K562 (cell line): ENCODE results near the gene PTPRG. TPM values are rescaled to one million over a fixed set of nuclear protein-coding genes. Genes with fewer than 3 reads are reported as not detected.

Source experiments
- ATAC-seq: fragments of 200-7000 bp; cut with Tn5 transposase; 3 replicates; pipeline ENCODE4 v1.9.1; 2020; ENCODE audit warnings: moderate library complexity
- BruUV-seq: library from RNA; stranded (reverse); fragments of 400-500 nt; replicated peaks from 2 replicates; lab custom pipeline; 2021; lab: Mats Ljungman, UMichigan
- CTCF ChIA-PET: fragments of 300-600 bp; formaldehyde crosslinking; extraction: SDS; loops from one replicate; lab custom pipeline; 2021; ENCODE audit warnings: low intra/inter-chr PET ratio; lab: Yijun Ruan, JAX
- POLR2A ChIA-PET: fragments of 300-600, 350-650 bp; sonication (Branson Sonifier 250); formaldehyde crosslinking; extraction: SDS; loops from one replicate; lab custom pipeline; 2021; ENCODE audit warnings: antibody characterized with exemption, inconsistent platforms; lab: Yijun Ruan, JAX
- DNase-seq, 4 experiments: peaks; one replicate each; pipeline versions ENCODE4 v3.0.0 to v3.0.0-alpha.2; 2011 to 2018; ENCODE audit warnings: low spot score in 3 of 4, mixed read lengths in 3 of 4; ENCODE audit errors: extremely low read depth in 1 of 4
- FAIRE-seq: peaks from 2 replicates; lab custom pipeline; 2011; peaks lifted over from hg19 to GRCh38; lab: Jason Lieb, UNC
- H2AFZ ChIP-seq: 2 replicates; pipeline ENCODE4 v1.6.0; 2011; ENCODE audit warnings: low read depth, low read length, control low read depth, inconsistent platforms
- H3K27ac ChIP-seq: fragments of 200-600 bp; 3 replicates; pipeline ENCODE4 v1.8.0; 2011; ENCODE audit warnings: low read depth, mild to moderate bottlenecking, control low read depth, inconsistent platforms, low read length, moderate library complexity, mixed read lengths; ENCODE audit errors: extremely low read depth
- H3K27me3 ChIP-seq, 2 experiments: fragments of 300-600 bp in 1 of 2; 2 replicates in 1 of 2; 3 replicates in 1 of 2; pipeline versions ENCODE4 v1.6.0 to v1.8.0; 2011; ENCODE audit warnings: inconsistent platforms in 2 of 2, low read length in 2 of 2, mild to moderate bottlenecking in 1 of 2, mixed read lengths in 1 of 2, moderate library complexity in 1 of 2; ENCODE audit not compliant: control insufficient read depth in 2 of 2, insufficient read depth in 2 of 2
- H3K36me3 ChIP-seq: fragments of 300-600 bp; 3 replicates; pipeline ENCODE4 v1.8.0; 2011; ENCODE audit warnings: mild to moderate bottlenecking, low read length, inconsistent platforms; ENCODE audit not compliant: control insufficient read depth, insufficient read depth
- H3K4me1 ChIP-seq, 2 experiments: fragments of 200-600 bp in 1 of 2; replicated peaks in 1 of 2; 2 replicates in 1 of 2; 3 replicates in 1 of 2; pipeline versions ENCODE4 v1.5.1 to v1.8.0; 2011; ENCODE audit warnings: inconsistent platforms in 2 of 2, low read length in 2 of 2, mild to moderate bottlenecking in 1 of 2, mixed read lengths in 1 of 2, moderate library complexity in 1 of 2; ENCODE audit not compliant: control insufficient read depth in 2 of 2, insufficient read depth in 2 of 2
- H3K4me2 ChIP-seq: 2 replicates; pipeline ENCODE4 v1.6.1; 2011; ENCODE audit warnings: low read length, control low read depth, inconsistent platforms, mixed read lengths; ENCODE audit not compliant: insufficient read depth
- H3K4me3 ChIP-seq: fragments of 200-600 bp; sonication (generic), shearing (Covaris generic); 2 replicates; pipeline ENCODE4 v1.5.1; 2016; ENCODE audit warnings: control low read depth, inconsistent platforms
- H3K79me2 ChIP-seq: fragments of 200-600 bp; 3 replicates; pipeline ENCODE4 v1.8.0; 2011; ENCODE audit warnings: low read length, inconsistent platforms; ENCODE audit not compliant: control insufficient read depth, insufficient read depth
- H3K9ac ChIP-seq, 2 experiments: 2 replicates each; pipeline versions ENCODE4 v1.6.0 to v1.6.1; 2011; ENCODE audit warnings: low read depth in 2 of 2, low read length in 2 of 2, control low read depth in 1 of 2, inconsistent platforms in 1 of 2, mild to moderate bottlenecking in 1 of 2, mixed read lengths in 1 of 2; ENCODE audit not compliant: insufficient read depth in 1 of 2
- H3K9me1 ChIP-seq: one replicate; pipeline ENCODE4 v1.6.0; 2011; ENCODE audit warnings: inconsistent platforms, mild to moderate bottlenecking, low read length, moderate library complexity; ENCODE audit not compliant: control insufficient read depth, insufficient read depth
- H3K9me3 ChIP-seq: replicated peaks from 2 replicates; pipeline ENCODE4 v1.5.1; 2011; ENCODE audit warnings: low read depth, low read length, inconsistent platforms; ENCODE audit not compliant: control insufficient read depth, insufficient read depth
- H4K20me1 ChIP-seq: replicated peaks from 2 replicates; pipeline ENCODE4 v1.6.1; 2011; ENCODE audit warnings: low read length, inconsistent platforms, mixed read lengths; ENCODE audit not compliant: control insufficient read depth, insufficient read depth
- CBX2 ChIP-seq: fragments of 200-600 bp; sonication (generic); IDR thresholded peaks from one replicate; pipeline ENCODE4 v1.6.1; 2012; ENCODE audit warnings: mild to moderate bottlenecking, low read length, inconsistent platforms; ENCODE audit not compliant: insufficient read depth, poor library complexity, severe bottlenecking
- EHMT2 ChIP-seq: fragments of 450-650 bp; IDR thresholded peaks from 2 replicates; pipeline ENCODE4 v1.6.1; 2018; ENCODE audit warnings: antibody characterized with exemption
- FOXJ3 ChIP-seq: sonication (generic); formaldehyde crosslinking; IDR thresholded peaks from 2 replicates; pipeline ENCODE4 v1.4.0; 2020; ENCODE audit warnings: mild to moderate bottlenecking, missing genetic modification reagents
- GTF2B ChIP-seq: IDR thresholded peaks from 2 replicates; pipeline ENCODE4 v1.6.1; 2011; ENCODE audit not compliant: insufficient read length; ENCODE audit errors: extremely low read depth
- HES1 ChIP-seq: fragments of 450-650 bp; IDR thresholded peaks from 2 replicates; pipeline ENCODE4 v1.6.1; 2016; ENCODE audit warnings: low read depth, mild to moderate bottlenecking, moderate library complexity
- KDM2B ChIP-seq: fragments of 250-450 bp; sonication (Bioruptor Pico); IDR thresholded peaks from 2 replicates; pipeline ENCODE4 v1.8.0; 2021; ENCODE audit warnings: mild to moderate bottlenecking, moderate library complexity
- NBN ChIP-seq: fragments of 450-650 bp; IDR thresholded peaks from 2 replicates; pipeline ENCODE4 v1.6.1; 2016; ENCODE audit warnings: low read depth, mild to moderate bottlenecking
- PRPF4 ChIP-seq: fragments of 200-400 bp; formaldehyde crosslinking; IDR thresholded peaks from one replicate; pipeline ENCODE4 v1.6.1; 2017; ENCODE audit warnings: low read length, low read depth, mild to moderate bottlenecking; ENCODE audit not compliant: insufficient read depth, poor library complexity, severe bottlenecking
- RBM14 ChIP-seq: fragments of 200-400 bp; formaldehyde crosslinking; IDR thresholded peaks from 2 replicates; pipeline ENCODE4 v1.6.1; 2018; ENCODE audit warnings: low read depth, mild to moderate bottlenecking, low read length, moderate library complexity, borderline replicate concordance; ENCODE audit not compliant: insufficient read depth
- SMAD3 ChIP-seq: fragments of 450-650 bp; formaldehyde crosslinking; conservative IDR thresholded peaks from 2 replicates; pipeline ENCODE4 v1.4.0; 2020; ENCODE audit warnings: mild to moderate bottlenecking
- TBL1XR1 ChIP-seq, 2 experiments: IDR thresholded peaks; 2 replicates each; pipeline ENCODE4 v1.6.1; 2012; ENCODE audit warnings: improper control_type of control experiment in 2 of 2, low read length in 2 of 2, mild to moderate bottlenecking in 1 of 2
- TFAM ChIP-seq: fragments of 250-450 bp; sonication (Bioruptor Pico); conservative IDR thresholded peaks from 2 replicates; pipeline ENCODE4 v1.5.0; 2021; ENCODE audit warnings: mild to moderate bottlenecking, moderate library complexity
- ZBTB34 ChIP-seq: fragments of 250-450 bp; sonication (Bioruptor Pico); IDR thresholded peaks from 2 replicates; pipeline ENCODE4 v1.8.0; 2021; ENCODE audit warnings: mild to moderate bottlenecking, moderate library complexity
- ZNF174 ChIP-seq: fragments of 250-450 bp; sonication (Bioruptor Pico); IDR thresholded peaks from 2 replicates; pipeline ENCODE4 v1.4.0; 2020; ENCODE audit warnings: mild to moderate bottlenecking
- ZNF644 ChIP-seq: fragments of 200-800 bp; sonication (Bioruptor generic); IDR thresholded peaks from 2 replicates; pipeline ENCODE4 v1.6.1; 2016; ENCODE audit warnings: low read depth, missing genetic modification characterization, missing compliant biosample characterization
- WGBS: fragments of 100-300 bp; shearing (Covaris generic); methylation state at CpG from one replicate; pipeline ENCODE4 v1.1.6; 2016; ENCODE audit warnings: low coverage, mixed read lengths; ENCODE audit not compliant: insufficient coverage; ENCODE audit errors: missing lambda C conversion rate; 5-methylcytosine and 5-hydroxymethylcytosine counted together
- in situ Hi-C: fragments of 300-500 bp; cut with MboI; formaldehyde crosslinking; loops from 4 replicates; pipeline ENCODE4 v1.15.0; 2018; ENCODE audit warnings: inconsistent platforms, mixed read lengths
- intact Hi-C: fragments of 100-400 bp; cut with micrococcal nuclease; formaldehyde crosslinking; loops from 2 replicates; pipeline ENCODE4 v1.14.2; 2022
- polyA plus RNA-seq, 8 experiments: library from polyadenylated mRNA; depleted of rRNA in 4 of 8; stranded (reverse) in 5 of 8; unstranded in 3 of 8; fragments of >200 nt; fragmentation: Nextera tagmentation in 2 of 8; fragmentation: Illumina TruSeq in 1 of 8; extraction: Ambion mirVana in 2 of 8; extraction: Trizol in 1 of 8; gene quantifications; 2 replicates each; pipeline versions ENCODE4 v1.2.1 to v1.2.3, GENCODE V29; 2011 to 2014; ENCODE audit warnings: inconsistent platforms in 1 of 8, missing spikeins in 1 of 8
- total RNA-seq, 7 experiments: library from RNA; depleted of rRNA in 6 of 7; stranded (reverse); fragments of >200 nt in 6 of 7; fragmentation: Illumina TruSeq in 2 of 7; extraction: Trizol in 2 of 7; gene quantifications; 2 replicates each; pipeline versions ENCODE4 v1.2.1 to v1.2.3, GENCODE V29; 2011 to 2021; ENCODE audit warnings: low replicate concordance in 1 of 7

PTPRG gene
- total and polyA plus RNA-seq, 9 of the 15 experiments (the other 6 are each of a cell fraction or from before 2014, with no cell fraction given): 0.16 TPM; not detected in 8

DNA sequence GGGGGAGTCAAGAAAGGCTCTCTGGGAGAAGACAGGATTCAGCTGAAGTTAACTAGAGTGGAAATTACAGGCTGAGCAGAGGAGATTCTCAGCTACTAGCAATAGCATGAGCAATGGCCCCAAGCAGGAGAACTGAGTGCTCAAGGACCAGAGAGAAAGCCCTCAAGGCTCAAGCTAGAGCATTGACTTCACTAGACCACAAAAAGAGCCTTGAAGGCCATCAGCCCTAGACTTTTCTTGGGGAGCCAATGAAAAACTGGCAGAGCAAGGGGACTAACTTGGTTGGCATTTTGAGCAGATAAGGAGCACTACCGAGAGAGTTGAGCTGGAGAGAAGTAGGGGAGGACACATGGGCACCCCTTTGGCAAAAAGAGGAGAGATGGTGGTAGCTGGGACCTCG, 534.4 kb downstream of the PTPRG start:
- TF ChIP-seq TFAM (CRISPR knock-in tag) (no peak), FOXJ3 (CRISPR knock-in tag) (no peak), ZBTB34 (CRISPR knock-in tag) (no peak), EHMT2 (no peak), CBX2 (no peak), KDM2B (CRISPR knock-in tag) (no peak), SMAD3 (no peak), TBL1XR1 (IDR thresholded peaks at IDR 0.05; ENCODE audit: low read length in 2 of 2) (no peak), ZNF174 (CRISPR knock-in tag) (no peak), NBN (no peak), HES1 (no peak), ZNF644 (tag) (no peak), GTF2B (no peak), PRPF4 (no peak), RBM14 (no peak)
- no peaks in the 10 kb centered on the region for H4K20me1 ChIP-seq
- FAIRE-seq: no peak
- no peak overlapping the region for H3K4me3 ChIP-seq
- ChIA-PET CTCF (no interaction called here), POLR2A (no interaction called here)
- no peak for ATAC-seq
- H3K4me1 ChIP-seq: no peaks in the 10 kb centered on the region
- H3K4me2 ChIP-seq: no peak overlapping the region
- in situ Hi-C loops: no loop called here
- 13% methylated on average over 1 of the region's 2 CpGs for WGBS
- DNase-seq: no peak
- BruUV-seq: no TSS peak
- no peaks in the 10 kb centered on the region for H3K36me3 ChIP-seq
- intact Hi-C loops: no loop called here
- no peak overlapping the region for H3K9ac ChIP-seq
- no peaks in the 10 kb centered on the region for H3K27me3 ChIP-seq
- no peaks in the 10 kb centered on the region for H3K9me3 ChIP-seq
- H3K9me1 ChIP-seq: no peaks in the 10 kb centered on the region
- no peaks in the 10 kb centered on the region for H3K79me2 ChIP-seq
- H2AFZ ChIP-seq: no peak overlapping the region
- H3K27ac ChIP-seq: no peak overlapping the region
